Lower leg skin (tissue), 4 donors: ENCODE data around the gene ARPC4. TPM values are rescaled to one million over a fixed set of nuclear protein-coding genes. Genes with fewer than 3 reads are reported as not detected.

Experiments
- DNase-seq, 2 donors: peaks; one replicate each; pipeline ENCODE4 v3.0.0-alpha.2; 2019; ENCODE audit warnings: low spot score in 2 of 2
- H3K4me3 ChIP-seq: fragments of 200-600 bp; sonication (generic); 2 replicates; pipeline ENCODE4 v1.5.1; 2017; ENCODE audit warnings: mild to moderate bottlenecking, low read depth; ENCODE audit not compliant: poor library complexity, severe bottlenecking
- POLR2A ChIP-seq, 2 donors: fragments of 450-650 bp; IDR thresholded peaks; one replicate each; pipeline ENCODE4 v1.6.1; 2016 to 2017; ENCODE audit warnings: antibody characterized with exemption in 2 of 2, mild to moderate bottlenecking in 1 of 2, moderate library complexity in 1 of 2
- WGBS, 2 donors: methylation state at CpG; one replicate each; pipeline ENCODE4 v1.1.5; 2018; 5-methylcytosine and 5-hydroxymethylcytosine counted together
- intact Hi-C: fragments of 100-400 bp; cut with DNase I; formaldehyde crosslinking; loops from one replicate; pipeline ENCODE4 v1.15.0; 2023; ENCODE audit warnings: low total_unique reads
- total RNA-seq, 4 donors: library from RNA; depleted of rRNA; stranded (reverse); fragments of >200 nt; gene quantifications; one replicate each; pipeline ENCODE4 v1.1.0, GENCODE V29; 2016
- TF ChIP-seq, protein P1 (sequence below), 3 donors: fragments of 450-650 bp; IDR thresholded peaks; one replicate each; pipeline ENCODE4 v1.5.1; 2016; ENCODE audit warnings: antibody characterized with exemption in 3 of 3, mild to moderate bottlenecking in 3 of 3, moderate library complexity in 2 of 3

The ARPC4 gene
- total RNA-seq, 4 donors from 2014 or later, result 89.6 to 151 (median 107) TPM

DNA sequence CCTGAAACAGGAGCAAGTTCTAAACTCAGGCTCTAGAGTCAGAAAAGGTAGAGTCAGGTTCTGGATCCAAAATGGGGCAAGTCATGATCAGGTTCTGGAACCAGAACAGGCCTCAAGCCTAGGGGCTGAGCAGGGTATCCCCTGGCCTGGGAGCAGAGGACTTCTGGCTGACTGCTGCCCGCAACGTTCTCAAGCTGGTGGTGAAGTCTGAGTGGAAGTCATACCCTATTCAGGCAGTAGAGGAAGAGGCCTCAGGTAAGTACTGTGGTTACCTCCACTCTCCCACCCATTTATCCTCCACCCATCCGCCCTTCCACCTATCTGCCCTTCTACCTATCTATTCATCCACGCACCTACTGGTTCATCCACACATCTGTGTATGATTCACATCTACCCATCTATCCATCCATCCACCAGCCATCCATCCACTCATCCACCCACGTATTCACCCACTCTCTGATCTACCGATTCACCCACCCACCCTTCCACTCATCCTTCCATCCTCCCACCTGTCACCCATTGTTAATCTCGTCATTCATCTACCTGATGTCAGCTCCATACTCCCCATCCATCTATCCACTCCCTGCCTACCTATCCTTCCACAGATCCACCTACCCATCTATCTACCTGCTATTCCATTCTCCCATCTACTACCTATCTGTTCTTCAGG is 25.9 kb downstream of the ARPC4 start:
- no peak overlapping the region for H3K4me3 ChIP-seq
- WGBS, 2 donors, result 95 to 97% methylated on average over 6 to 7 of the region's 7 CpGs
- intact Hi-C loops, result no loop called here
- TF ChIP-seq, protein P1, sequence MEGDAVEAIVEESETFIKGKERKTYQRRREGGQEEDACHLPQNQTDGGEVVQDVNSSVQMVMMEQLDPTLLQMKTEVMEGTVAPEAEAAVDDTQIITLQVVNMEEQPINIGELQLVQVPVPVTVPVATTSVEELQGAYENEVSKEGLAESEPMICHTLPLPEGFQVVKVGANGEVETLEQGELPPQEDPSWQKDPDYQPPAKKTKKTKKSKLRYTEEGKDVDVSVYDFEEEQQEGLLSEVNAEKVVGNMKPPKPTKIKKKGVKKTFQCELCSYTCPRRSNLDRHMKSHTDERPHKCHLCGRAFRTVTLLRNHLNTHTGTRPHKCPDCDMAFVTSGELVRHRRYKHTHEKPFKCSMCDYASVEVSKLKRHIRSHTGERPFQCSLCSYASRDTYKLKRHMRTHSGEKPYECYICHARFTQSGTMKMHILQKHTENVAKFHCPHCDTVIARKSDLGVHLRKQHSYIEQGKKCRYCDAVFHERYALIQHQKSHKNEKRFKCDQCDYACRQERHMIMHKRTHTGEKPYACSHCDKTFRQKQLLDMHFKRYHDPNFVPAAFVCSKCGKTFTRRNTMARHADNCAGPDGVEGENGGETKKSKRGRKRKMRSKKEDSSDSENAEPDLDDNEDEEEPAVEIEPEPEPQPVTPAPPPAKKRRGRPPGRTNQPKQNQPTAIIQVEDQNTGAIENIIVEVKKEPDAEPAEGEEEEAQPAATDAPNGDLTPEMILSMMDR (IDR thresholded peaks at IDR 0.05), result no peak
- TF ChIP-seq POLR2A (IDR thresholded peaks at IDR 0.05), result no peak
- no peak for DNase-seq

DNA sequence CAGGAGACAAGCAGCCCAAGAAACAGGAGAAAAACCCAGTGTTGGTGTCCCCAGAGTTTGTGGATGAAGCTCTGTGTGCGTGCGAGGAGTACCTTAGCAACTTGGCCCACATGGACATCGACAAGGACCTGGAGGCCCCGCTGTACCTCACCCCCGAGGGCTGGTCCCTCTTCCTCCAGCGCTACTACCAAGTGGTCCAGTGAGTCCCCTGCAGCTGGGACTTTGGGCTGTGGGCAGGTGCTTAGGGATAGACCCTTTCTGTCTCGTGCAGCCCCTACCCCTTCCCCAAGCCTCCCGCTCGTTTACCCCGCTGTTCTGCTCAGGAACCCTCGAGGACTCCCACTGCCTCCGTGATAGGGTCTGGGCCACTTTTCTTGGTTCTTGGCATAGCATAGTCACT is 27.7 kb downstream of the ARPC4 start:
- DNase-seq, result no peak
- 88 to 91% methylated on average over 7 to 12 of the region's 12 CpGs for WGBS, 2 donors
- H3K4me3 ChIP-seq, result no peak overlapping the region
- intact Hi-C loops, result no loop called here
- TF ChIP-seq, protein P1 (IDR thresholded peaks at IDR 0.05), result no peak
- no peak for TF ChIP-seq POLR2A (IDR thresholded peaks at IDR 0.05)

DNA sequence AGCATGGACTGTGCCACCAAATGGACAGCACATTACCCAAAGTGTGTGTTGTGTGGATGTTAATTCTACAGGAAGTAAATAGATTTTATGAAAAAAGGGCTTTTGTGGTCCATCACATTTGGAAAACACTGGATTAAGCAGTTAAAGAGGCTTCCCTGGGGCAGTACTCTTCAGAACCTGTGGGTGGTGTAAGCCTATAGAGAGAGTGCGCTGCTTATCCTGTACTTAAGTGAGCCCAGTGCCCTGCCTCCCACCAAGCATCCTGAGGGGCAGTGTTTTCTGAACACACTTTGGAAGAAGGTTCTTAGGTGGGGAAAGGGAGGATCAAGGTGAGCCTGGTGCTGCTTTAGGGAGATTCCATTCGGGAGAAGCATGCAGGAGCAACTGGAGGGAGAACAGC is 28.1 kb downstream of the ARPC4 start:
- DNase-seq, result no peak
- H3K4me3 ChIP-seq, result no peak overlapping the region
- 70 to 74% methylated on average over 2 of the region's 2 CpGs for WGBS, 2 donors
- intact Hi-C loops, result no loop called here
- TF ChIP-seq POLR2A (IDR thresholded peaks at IDR 0.05), result no peak

DNA sequence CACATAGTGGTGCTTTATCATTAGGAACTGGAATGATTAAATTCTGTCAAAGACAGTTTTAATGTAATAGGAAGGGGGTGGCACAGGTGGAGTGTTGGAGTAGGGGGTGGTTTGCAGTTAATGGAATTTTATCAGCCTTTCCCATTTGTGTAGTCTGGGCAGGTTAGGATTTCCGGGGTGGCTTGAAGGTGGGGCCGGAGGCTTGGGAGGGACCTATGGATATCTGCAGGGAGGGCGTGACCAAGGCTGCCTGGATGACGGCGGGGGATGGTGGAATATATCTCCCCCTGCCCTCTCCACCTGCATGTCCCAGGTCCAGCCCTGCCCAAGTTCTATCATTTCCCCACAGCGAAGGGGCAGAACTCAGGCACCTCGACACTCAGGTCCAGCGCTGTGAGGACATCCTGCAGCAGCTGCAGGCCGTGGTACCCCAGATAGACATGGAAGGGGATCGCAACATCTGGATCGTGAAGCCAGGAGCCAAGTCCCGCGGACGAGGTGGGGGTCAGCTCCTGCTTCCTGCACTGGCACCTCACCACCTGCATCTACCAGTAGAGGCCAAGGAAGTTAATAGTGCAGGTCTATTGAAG is 32.7 kb downstream of the ARPC4 start:
- DNase-seq, result no peak
- H3K4me3 ChIP-seq, result no peak overlapping the region
- intact Hi-C loops, result no loop called here
- TF ChIP-seq, protein P1 (IDR thresholded peaks at IDR 0.05), result no peak
- TF ChIP-seq POLR2A (IDR thresholded peaks at IDR 0.05), result no peak
- 65 to 73% methylated on average over 14 of the region's 14 CpGs for WGBS, 2 donors

DNA sequence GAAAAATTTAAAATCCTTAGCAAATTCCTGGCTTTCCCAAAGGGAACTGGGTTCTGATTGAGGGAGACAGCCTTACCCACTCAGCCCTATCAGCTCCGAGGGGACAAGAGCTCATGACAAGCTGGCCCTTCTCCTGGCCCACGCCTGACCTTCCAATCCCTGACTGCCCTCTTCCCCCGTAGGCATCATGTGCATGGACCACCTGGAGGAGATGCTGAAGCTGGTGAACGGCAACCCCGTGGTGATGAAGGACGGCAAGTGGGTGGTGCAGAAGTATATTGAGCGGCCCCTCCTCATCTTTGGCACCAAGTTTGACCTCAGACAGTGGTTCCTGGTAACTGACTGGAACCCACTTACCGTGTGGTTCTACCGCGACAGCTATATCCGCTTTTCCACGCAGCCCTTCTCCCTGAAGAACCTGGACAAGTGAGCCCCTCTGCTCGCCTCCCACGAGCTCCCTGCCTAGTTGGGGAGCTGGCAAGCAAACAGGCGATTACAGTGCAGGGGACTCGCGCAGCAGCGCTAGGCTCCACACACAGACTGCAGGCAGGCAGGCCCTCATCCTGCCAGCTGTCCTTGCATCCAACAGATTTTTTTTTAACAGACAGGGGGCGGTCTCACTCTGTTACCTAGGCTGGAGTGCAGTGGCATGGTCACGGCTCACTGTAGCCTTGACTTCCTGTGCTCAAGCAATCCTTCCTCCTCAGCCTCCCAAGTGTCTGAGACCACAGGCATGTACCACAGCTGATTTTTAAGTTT is 34.1 kb downstream of the ARPC4 start:
- 80 to 89% methylated on average over 20 of the region's 20 CpGs for WGBS, 2 donors
- H3K4me3 ChIP-seq, result no peak overlapping the region
- TF ChIP-seq POLR2A (IDR thresholded peaks at IDR 0.05), result no peak
- TF ChIP-seq, protein P1 (IDR thresholded peaks at IDR 0.05), result no peak
- no peak for DNase-seq
- intact Hi-C loops, result no loop called here
